K562 (cell line): ENCODE results near the gene PPM1G.

Experiments
- CTCF ChIP-seq, 3 experiments: IDR thresholded peaks in 2 of 3; conservative IDR thresholded peaks in 1 of 3; 2 replicates each; pipeline ENCODE4 v1.5.1; 2011 to 2012; ENCODE audit warnings: low read length in 3 of 3, mild to moderate bottlenecking in 3 of 3, control low read depth in 2 of 3, improper control_type of control experiment in 1 of 3, inconsistent platforms in 1 of 3, low read depth in 1 of 3, mixed read lengths in 1 of 3, moderate library complexity in 1 of 3; ENCODE audit not compliant: insufficient read depth in 2 of 3
- EP300 ChIP-seq: IDR thresholded peaks from 2 replicates; pipeline ENCODE4 v1.6.1; 2012; ENCODE audit warnings: low read length, improper control_type of control experiment
- ESRRA ChIP-seq: fragments of 450-650 bp; IDR thresholded peaks from 2 replicates; pipeline ENCODE4 v1.6.1; 2014; ENCODE audit warnings: low read depth, mild to moderate bottlenecking, moderate library complexity, borderline replicate concordance
- SIN3A ChIP-seq, 2 experiments: fragments of 150-350 bp in 1 of 2; IDR thresholded peaks; 2 replicates each; pipeline ENCODE4 v1.6.1; 2011 to 2016; ENCODE audit warnings: borderline replicate concordance in 2 of 2, low read depth in 2 of 2, low read length in 2 of 2, mild to moderate bottlenecking in 2 of 2, moderate library complexity in 2 of 2; ENCODE audit not compliant: control insufficient read depth in 1 of 2
- STAG1 ChIP-seq: sonication (generic); formaldehyde crosslinking; IDR thresholded peaks from 2 replicates; pipeline ENCODE4 v1.5.0; 2020; ENCODE audit warnings: missing genetic modification reagents, borderline replicate concordance
- TSC22D4 ChIP-seq: fragments of 450-650 bp; IDR thresholded peaks from 2 replicates; pipeline ENCODE4 v1.6.1; 2016; ENCODE audit warnings: missing genetic modification characterization, missing biosample characterization, control low read depth
- USF2 ChIP-seq: sonication (generic); formaldehyde crosslinking; IDR thresholded peaks from 2 replicates; pipeline ENCODE4 v1.5.0; 2020; ENCODE audit warnings: missing genetic modification reagents
- ZNF146 ChIP-seq: IDR thresholded peaks from one replicate; pipeline ENCODE4 v1.6.1; 2018; ENCODE audit warnings: missing compliant biosample characterization; ENCODE audit not compliant: unreplicated experiment
- ZNF274 ChIP-seq: IDR thresholded peaks from 2 replicates; pipeline ENCODE4 v1.6.1; 2011; ENCODE audit warnings: low read depth, mild to moderate bottlenecking, low read length, moderate library complexity, borderline replicate concordance
- ZNF41 ChIP-seq: fragments of 250-450 bp; sonication (Bioruptor Pico); conservative IDR thresholded peaks from 2 replicates; pipeline ENCODE4 v1.4.0; 2020; ENCODE audit warnings: mild to moderate bottlenecking
- ZNF780A ChIP-seq: fragments of 250-450 bp; sonication (Bioruptor Pico); IDR thresholded peaks from 2 replicates; pipeline ENCODE4 v1.5.0; 2021; ENCODE audit warnings: mild to moderate bottlenecking

DNA sequence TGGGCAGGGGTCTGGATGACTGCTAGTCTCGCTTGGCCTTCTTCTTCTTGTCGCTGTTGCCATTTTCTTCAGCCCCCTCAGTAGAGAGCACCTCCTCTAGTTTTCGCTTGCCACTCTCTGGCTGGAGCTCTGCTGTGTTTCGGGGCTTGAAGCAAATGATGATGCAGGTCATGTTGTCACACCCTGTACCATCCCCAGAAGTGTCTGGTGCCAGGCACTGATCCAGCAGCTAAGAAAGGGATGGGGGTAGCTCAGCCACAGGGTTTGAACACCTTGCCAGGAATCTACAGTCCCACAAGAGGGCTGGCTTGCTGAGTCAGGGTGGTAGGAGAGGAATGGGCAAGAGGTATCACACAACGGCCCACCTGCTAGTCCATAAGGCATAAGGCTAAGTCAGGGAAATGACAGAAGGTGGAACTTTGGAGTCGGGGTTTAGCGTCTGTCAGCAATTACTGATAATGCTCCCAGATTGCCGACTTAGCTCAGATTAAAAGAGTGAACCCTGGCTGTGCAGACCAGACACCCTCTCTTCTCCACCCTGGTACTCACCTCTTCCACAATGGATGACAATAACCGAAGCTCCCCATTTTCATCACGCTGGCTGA, 27.7 kb downstream of the PPM1G start:
- TF ChIP-seq ZNF274 (no peak), TSC22D4 (tag) (no peak), EP300 (no peak), ZNF780A (CRISPR knock-in tag) (no peak), ZNF41 (CRISPR knock-in tag) (no peak), STAG1 (CRISPR knock-in tag) (no peak), CTCF (IDR thresholded peaks at IDR 0.05 in 2 of 3, conservative IDR thresholded peaks at IDR 0.05 in 1 of 3; ENCODE audit: insufficient read depth in 2 of 3, low read depth in 1 of 3, low read length in 3 of 3) (no peak), USF2 (no peak), ZNF146 (CRISPR knock-in tag) (no peak), ESRRA (no peak), SIN3A (IDR thresholded peaks at IDR 0.05; ENCODE audit: borderline replicate concordance in 2 of 2, control insufficient read depth in 1 of 2, low read depth in 2 of 2, low read length in 2 of 2) (no peak)
